Brain microvascular endothelial cell (primary cell): ENCODE measurements around the gene ATG101.

Source experiments
- DNase-seq: peaks from one replicate; pipeline ENCODE4 v3.0.0-alpha.2; 2020
- H3K27ac ChIP-seq: fragments of 250-450 bp; sonication (Bioruptor Pico); 2 replicates; pipeline ENCODE4 v1.5.1; 2020; ENCODE audit warnings: mild to moderate bottlenecking, moderate library complexity
- H3K27me3 ChIP-seq: fragments of 250-450 bp; sonication (Bioruptor Pico); replicated peaks from 2 replicates; pipeline ENCODE4 v1.5.1; 2020; ENCODE audit warnings: mild to moderate bottlenecking
- H3K36me3 ChIP-seq: fragments of 250-450 bp; sonication (Bioruptor Pico); replicated peaks from 2 replicates; pipeline ENCODE4 v1.5.1; 2020; ENCODE audit warnings: mild to moderate bottlenecking
- H3K4me3 ChIP-seq: 2 replicates; pipeline ENCODE4 v1.5.1; 2011; ENCODE audit warnings: low read depth, mild to moderate bottlenecking, control low read depth, low read length, moderate library complexity
- in situ Hi-C: cut with HindIII; loops from 2 replicates; pipeline ENCODE4 v1.10.0; 2017; ENCODE audit warnings: low sequenced_read_pairs, low pct_ligation_motif_present
- TF ChIP-seq, protein P1 (sequence below): IDR thresholded peaks from 2 replicates; pipeline ENCODE4 v1.5.1; 2011; ENCODE audit warnings: low read depth, mild to moderate bottlenecking, moderate library complexity, low read length, control low read depth, inconsistent platforms; ENCODE audit errors: missing control alignments

The ATG101 gene

DNA sequence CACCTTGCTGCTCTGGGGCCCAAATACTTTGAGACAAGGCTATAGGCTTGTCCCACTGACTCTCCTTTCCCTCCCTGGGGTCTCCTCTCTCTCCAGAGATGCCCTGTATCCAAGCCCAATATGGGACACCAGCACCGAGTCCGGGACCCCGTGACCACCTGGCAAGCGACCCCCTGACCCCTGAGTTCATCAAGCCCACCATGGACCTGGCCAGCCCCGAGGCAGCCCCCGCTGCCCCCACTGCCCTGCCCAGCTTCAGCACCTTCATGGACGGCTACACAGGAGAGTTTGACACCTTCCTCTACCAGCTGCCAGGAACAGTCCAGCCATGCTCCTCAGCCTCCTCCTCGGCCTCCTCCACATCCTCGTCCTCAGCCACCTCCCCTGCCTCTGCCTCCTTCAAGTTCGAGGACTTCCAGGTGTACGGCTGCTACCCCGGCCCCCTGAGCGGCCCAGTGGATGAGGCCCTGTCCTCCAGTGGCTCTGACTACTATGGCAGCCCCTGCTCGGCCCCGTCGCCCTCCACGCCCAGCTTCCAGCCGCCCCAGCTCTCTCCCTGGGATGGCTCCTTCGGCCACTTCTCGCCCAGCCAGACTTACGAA, 15.4 kb upstream of the ATG101 start:
- in situ Hi-C loops, result no loop called here
- H3K36me3 ChIP-seq, result no peaks in the 10 kb centered on the region

DNA sequence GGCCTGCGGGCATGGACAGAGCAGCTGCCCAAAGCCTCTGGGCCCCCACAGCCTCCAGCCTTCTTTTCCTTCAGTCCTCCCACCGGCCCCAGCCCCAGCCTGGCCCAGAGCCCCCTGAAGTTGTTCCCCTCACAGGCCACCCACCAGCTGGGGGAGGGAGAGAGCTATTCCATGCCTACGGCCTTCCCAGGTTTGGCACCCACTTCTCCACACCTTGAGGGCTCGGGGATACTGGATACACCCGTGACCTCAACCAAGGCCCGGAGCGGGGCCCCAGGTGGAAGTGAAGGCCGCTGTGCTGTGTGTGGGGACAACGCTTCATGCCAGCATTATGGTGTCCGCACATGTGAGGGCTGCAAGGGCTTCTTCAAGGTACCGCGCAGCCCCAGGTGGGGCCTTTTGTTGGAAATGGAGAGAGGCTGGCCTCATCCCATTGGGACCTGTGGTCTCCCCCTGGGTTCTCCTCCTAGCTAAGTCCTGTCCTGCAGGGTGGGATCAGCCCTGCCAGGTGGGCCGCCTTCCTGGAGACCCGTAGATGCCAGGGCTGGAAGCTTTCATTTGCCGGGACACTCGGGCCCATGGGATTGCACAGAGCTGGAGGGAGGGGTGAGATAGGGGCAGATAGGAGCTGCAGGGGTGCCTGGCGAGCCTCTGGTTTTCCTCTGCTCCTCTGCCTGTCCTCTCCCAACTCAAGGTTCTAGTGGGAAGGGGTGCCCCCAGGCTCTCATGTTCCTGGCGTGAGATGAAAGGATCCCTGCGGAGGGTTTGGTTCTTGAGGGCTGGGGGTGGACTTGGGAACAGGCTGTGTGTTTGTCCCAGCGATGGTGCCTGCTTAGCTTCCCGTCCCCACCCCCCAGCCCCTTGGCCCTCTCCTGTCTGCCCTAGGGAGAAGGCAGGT, 14.7 kb upstream of the ATG101 start:
- Histone ChIP-seq H3K27me3 (no peaks in the 10 kb centered on the region), H3K4me3 (no peak overlapping the region), H3K36me3 (no peaks in the 10 kb centered on the region), H3K27ac (no peak overlapping the region)
- no peak for DNase-seq
- TF ChIP-seq, protein P1, sequence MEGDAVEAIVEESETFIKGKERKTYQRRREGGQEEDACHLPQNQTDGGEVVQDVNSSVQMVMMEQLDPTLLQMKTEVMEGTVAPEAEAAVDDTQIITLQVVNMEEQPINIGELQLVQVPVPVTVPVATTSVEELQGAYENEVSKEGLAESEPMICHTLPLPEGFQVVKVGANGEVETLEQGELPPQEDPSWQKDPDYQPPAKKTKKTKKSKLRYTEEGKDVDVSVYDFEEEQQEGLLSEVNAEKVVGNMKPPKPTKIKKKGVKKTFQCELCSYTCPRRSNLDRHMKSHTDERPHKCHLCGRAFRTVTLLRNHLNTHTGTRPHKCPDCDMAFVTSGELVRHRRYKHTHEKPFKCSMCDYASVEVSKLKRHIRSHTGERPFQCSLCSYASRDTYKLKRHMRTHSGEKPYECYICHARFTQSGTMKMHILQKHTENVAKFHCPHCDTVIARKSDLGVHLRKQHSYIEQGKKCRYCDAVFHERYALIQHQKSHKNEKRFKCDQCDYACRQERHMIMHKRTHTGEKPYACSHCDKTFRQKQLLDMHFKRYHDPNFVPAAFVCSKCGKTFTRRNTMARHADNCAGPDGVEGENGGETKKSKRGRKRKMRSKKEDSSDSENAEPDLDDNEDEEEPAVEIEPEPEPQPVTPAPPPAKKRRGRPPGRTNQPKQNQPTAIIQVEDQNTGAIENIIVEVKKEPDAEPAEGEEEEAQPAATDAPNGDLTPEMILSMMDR, result no peak
- in situ Hi-C loops, result no loop called here

More for the DNA sequence above, 15.4 kb upstream of the ATG101 start:
- no peak for DNase-seq
- Histone ChIP-seq H3K4me3 (no peak overlapping the region), H3K27ac (no peak overlapping the region), H3K27me3 (no peaks in the 10 kb centered on the region)
- TF ChIP-seq, protein P1, result no peak

DNA sequence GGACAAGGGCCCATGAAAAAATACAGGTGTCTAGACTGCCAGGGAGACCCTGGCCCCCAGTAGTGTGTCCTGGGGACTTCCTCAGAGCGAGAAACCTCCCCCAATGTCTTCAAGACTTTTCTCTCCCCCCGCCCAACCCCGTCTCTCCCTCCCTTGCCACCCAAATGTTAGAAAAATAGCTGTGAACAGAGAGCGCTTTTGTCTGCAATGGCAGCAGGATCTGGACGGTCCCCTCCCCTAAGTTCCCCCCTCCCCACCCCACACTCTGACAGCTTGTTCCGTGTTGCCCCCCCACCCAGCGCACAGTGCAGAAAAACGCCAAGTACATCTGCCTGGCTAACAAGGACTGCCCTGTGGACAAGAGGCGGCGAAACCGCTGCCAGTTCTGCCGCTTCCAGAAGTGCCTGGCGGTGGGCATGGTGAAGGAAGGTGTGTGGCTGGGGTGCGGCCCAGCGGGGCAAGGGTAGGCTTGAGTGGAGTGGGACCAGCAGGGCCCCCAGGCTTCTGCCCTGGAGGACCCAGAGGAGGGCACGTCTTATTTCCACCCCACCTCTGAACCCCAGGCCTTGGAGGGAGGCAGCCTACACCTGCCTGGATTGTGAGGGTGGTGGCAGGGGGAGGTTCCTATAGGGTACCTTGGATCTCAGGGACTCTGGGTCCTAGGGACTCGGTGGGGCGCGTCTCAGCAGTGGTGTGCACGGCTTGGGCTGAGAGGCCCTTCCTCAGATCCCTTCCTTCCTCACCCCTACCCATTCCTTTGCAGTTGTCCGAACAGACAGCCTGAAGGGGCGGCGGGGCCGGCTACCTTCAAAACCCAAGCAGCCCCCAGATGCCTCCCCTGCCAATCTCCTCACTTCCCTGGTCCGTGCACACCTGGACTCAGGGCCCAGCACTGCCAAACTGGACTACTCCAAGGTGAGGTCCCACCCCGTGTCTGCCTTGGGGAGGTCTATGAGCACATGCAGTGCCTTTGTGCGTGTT, 13.8 kb upstream of the ATG101 start:
- no peak for DNase-seq
- Histone ChIP-seq H3K27me3 (no peaks in the 10 kb centered on the region), H3K27ac (no peak overlapping the region), H3K36me3 (no peaks in the 10 kb centered on the region), H3K4me3 (no peak overlapping the region)
- TF ChIP-seq, protein P1, result no peak
- in situ Hi-C loops, result no loop called here

DNA sequence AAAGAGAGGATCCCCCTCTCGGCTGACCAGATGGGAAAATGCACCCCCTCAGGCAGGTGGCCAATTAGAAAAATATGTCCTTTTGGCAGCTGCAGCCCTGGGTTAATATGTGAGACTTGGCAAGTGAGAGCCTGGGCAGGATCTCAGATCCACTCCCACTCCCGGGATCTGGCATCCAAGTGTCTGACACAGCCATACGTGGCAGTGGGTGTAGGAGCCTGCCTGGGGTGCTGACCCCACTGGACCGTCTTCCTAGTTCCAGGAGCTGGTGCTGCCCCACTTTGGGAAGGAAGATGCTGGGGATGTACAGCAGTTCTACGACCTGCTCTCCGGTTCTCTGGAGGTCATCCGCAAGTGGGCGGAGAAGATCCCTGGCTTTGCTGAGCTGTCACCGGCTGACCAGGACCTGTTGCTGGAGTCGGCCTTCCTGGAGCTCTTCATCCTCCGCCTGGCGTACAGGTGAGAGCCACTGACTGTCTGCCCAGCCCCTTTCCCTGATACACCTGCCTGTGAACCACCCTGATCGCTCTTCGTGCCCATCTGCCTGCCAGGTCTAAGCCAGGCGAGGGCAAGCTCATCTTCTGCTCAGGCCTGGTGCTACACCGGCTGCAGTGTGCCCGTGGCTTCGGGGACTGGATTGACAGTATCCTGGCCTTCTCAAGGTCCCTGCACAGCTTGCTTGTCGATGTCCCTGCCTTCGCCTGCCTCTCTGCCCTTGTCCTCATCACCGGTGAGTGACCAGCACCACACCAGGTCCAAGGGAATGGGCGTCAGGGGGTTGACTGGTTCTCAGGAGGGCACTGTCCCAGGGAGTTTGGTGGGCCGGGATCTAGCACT, 12.8 kb upstream of the ATG101 start:
- no peak overlapping the region for H3K4me3 ChIP-seq
- TF ChIP-seq, protein P1, result no peak
- no peak overlapping the region for H3K27ac ChIP-seq
- H3K36me3 ChIP-seq, result no peaks in the 10 kb centered on the region
- DNase-seq, result no peak
- in situ Hi-C loops, result no loop called here
- H3K27me3 ChIP-seq, result no peaks in the 10 kb centered on the region
